Fibroblast of lung (primary cell): ENCODE measurements around the gene ID2.

Source experiments
- EZH2 ChIP-seq: IDR thresholded peaks from 2 replicates; pipeline ENCODE4 v1.5.1; 2012; ENCODE audit warnings: low read length, control low read depth, mild to moderate bottlenecking; ENCODE audit errors: missing control alignments
- TF ChIP-seq, protein P1 (sequence below), 2 donors: IDR thresholded peaks in 1 of 2; conservative IDR thresholded peaks in 1 of 2; 1 replicate in 1 of 2; 2 replicates in 1 of 2; pipeline ENCODE4 v1.5.1; 2011 to 2012; ENCODE audit warnings: low read length in 2 of 2, control low read depth in 1 of 2, inconsistent platforms in 1 of 2, low read depth in 1 of 2, mild to moderate bottlenecking in 1 of 2

GRCh38 chr2:8679827-8680731 is 1.8 kb upstream of the ID2 start:
- TF ChIP-seq EZH2: no peak
- TF ChIP-seq, protein P1, sequence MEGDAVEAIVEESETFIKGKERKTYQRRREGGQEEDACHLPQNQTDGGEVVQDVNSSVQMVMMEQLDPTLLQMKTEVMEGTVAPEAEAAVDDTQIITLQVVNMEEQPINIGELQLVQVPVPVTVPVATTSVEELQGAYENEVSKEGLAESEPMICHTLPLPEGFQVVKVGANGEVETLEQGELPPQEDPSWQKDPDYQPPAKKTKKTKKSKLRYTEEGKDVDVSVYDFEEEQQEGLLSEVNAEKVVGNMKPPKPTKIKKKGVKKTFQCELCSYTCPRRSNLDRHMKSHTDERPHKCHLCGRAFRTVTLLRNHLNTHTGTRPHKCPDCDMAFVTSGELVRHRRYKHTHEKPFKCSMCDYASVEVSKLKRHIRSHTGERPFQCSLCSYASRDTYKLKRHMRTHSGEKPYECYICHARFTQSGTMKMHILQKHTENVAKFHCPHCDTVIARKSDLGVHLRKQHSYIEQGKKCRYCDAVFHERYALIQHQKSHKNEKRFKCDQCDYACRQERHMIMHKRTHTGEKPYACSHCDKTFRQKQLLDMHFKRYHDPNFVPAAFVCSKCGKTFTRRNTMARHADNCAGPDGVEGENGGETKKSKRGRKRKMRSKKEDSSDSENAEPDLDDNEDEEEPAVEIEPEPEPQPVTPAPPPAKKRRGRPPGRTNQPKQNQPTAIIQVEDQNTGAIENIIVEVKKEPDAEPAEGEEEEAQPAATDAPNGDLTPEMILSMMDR (conservative IDR thresholded peaks at IDR 0.05 in 1 of 2, IDR thresholded peaks at IDR 0.05 in 1 of 2; ENCODE audit: low read depth in 1 of 2, low read length in 2 of 2): no peak
